Measurements from ENCODE around the gene PIK3IP1. TPM values are rescaled to one million over a fixed set of nuclear protein-coding genes. Genes with fewer than 3 reads are reported as not detected.

Gene PIK3IP1
- total and polyA plus RNA-seq, 2 of the 8 experiments (the other 6 are each of a cell fraction or from before 2014, with no cell fraction given): 1.00 to 1.3 TPM

DNA sequence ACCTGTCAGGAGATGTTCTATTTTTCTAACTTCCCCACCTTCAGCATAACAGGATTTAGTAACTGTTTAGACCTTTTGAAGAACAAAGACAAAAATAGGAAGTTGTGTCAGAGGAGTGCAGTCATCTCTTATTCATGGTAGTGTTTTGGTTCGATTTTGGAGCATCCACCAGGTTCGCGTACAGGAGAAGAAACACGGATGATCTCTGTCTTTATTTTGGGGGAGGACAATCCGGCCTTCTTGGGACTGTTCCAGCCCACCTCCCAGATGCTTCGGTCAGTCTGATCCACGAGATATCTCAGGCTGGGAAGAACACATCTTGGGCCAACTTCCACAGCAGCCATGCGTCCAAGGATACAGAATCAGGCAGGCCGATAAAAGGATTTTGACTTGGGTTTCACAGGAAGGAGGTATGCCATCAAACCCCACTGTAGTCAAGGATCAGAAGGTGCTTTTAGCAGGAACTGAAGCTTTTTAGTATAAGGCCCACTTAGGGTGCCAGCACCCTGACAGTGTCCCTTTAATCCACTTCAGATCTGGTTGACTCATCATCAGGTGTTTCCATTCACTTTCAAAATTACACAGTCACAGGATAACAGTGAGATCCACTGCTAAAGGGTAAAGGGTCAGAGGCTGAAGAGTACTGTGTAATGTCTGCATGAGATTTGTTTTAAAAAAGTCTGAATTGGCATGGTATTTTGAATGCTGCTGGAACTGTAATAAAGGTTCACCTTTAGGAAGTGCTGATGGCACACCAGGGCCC lies 37.3 kb upstream of the PIK3IP1 start (continued):
- TF ChIP-seq SUZ12 (IDR thresholded peaks at IDR 0.05; ENCODE audit: low read length): no peak
- TF ChIP-seq CEBPB (IDR thresholded peaks at IDR 0.05; ENCODE audit: low read depth, low read length): no peak
- no peak for TF ChIP-seq RFX5 (IDR thresholded peaks at IDR 0.05; ENCODE audit: borderline replicate concordance, low read depth, low read length)
- no peak for TF ChIP-seq TBP (IDR thresholded peaks at IDR 0.05; ENCODE audit: low read depth, low read length)
- no peak for TF ChIP-seq POLR2A (IDR thresholded peaks at IDR 0.05; ENCODE audit: control extremely low read depth in 1 of 2, low read depth in 2 of 2, low read length in 2 of 2)
- no peak for TF ChIP-seq CREB1 (IDR thresholded peaks at IDR 0.05)
